PC-3 (cell line): ENCODE data around the gene ROR1. TPM values are rescaled to one million over a fixed set of nuclear protein-coding genes. Genes with fewer than 3 reads are reported as not detected.
A peak's percentile ranks its signal among the peaks of the same experiment; 100 is the strongest.

Experiments used
- ATAC-seq: fragments of 200-7000 bp; cut with Tn5 transposase; 2 replicates; pipeline ENCODE4 v1.9.1; 2020; ENCODE audit warnings: mild to moderate bottlenecking, moderate library complexity
- BruUV-seq: library from RNA; stranded (reverse); fragments of 400-500 nt; replicated peaks from 2 replicates; lab custom pipeline; 2021; lab: Mats Ljungman, UMichigan
- CTCF ChIA-PET: fragments of 300-600 bp; sonication (Branson Sonifier 250); formaldehyde crosslinking; loops from one replicate; lab custom pipeline; 2022; ENCODE audit warnings: antibody characterized with exemption; lab: Charles Lee
- POLR2A ChIA-PET: fragments of 300-600 bp; sonication (Branson Sonifier 250); formaldehyde crosslinking; loops from one replicate; lab custom pipeline; 2022; ENCODE audit warnings: antibody characterized with exemption; ENCODE audit not compliant: unreplicated experiment; lab: Charles Lee
- DNase-seq: peaks from one replicate; pipeline ENCODE4 v3.0.0-alpha.2; 2015
- H2AFZ ChIP-seq: fragments of 300-600 bp; sonication (generic); 2 replicates; pipeline ENCODE4 v1.6.0; 2016; ENCODE audit warnings: antibody characterized with exemption, low read length
- H3F3A ChIP-seq: fragments of 300-600 bp; sonication (generic); one replicate; pipeline ENCODE4 v1.6.0; 2017; ENCODE audit warnings: antibody characterized with exemption, low read length, control low read depth, mild to moderate bottlenecking; ENCODE audit not compliant: unreplicated experiment
- H3K27ac ChIP-seq: fragments of 300-600 bp; sonication (generic); 2 replicates; pipeline ENCODE4 v1.5.1; 2016; ENCODE audit warnings: mild to moderate bottlenecking, low read length
- H3K27me3 ChIP-seq: fragments of 300-600 bp; sonication (generic); 2 replicates; pipeline ENCODE4 v1.6.1; 2016; ENCODE audit warnings: low read length, mixed read lengths
- H3K36me3 ChIP-seq: fragments of 300-600 bp; sonication (generic); 2 replicates; pipeline ENCODE4 v1.6.1; 2016; ENCODE audit warnings: low read depth, mixed run types, low read length, mixed read lengths
- H3K4me1 ChIP-seq: fragments of 300-600 bp; sonication (generic); 2 replicates; pipeline ENCODE4 v1.5.1; 2016; ENCODE audit warnings: low read length; ENCODE audit not compliant: insufficient read depth
- H3K4me2 ChIP-seq: fragments of 300-600 bp; sonication (generic); 2 replicates; pipeline ENCODE4 v1.6.0; 2016; ENCODE audit warnings: low read length
- H3K4me3 ChIP-seq: fragments of 300-600 bp; sonication (generic); 2 replicates; pipeline ENCODE4 v1.5.1; 2016; ENCODE audit warnings: mild to moderate bottlenecking, low read length, mixed read lengths
- H3K79me2 ChIP-seq: fragments of 300-600 bp; sonication (generic); 2 replicates; pipeline ENCODE4 v1.6.1; 2017; ENCODE audit warnings: low read length, mixed read lengths
- H3K9ac ChIP-seq: fragments of 300-600 bp; sonication (generic); 2 replicates; pipeline ENCODE4 v1.6.0; 2016; ENCODE audit warnings: mild to moderate bottlenecking, low read length
- H3K9me2 ChIP-seq: fragments of 300-600 bp; sonication (generic); replicated peaks from 2 replicates; pipeline ENCODE4 v1.6.1; 2016; ENCODE audit warnings: mixed run types, low read length, mixed read lengths
- H3K9me3 ChIP-seq: fragments of 300-600 bp; sonication (generic); 2 replicates; pipeline ENCODE4 v1.6.1; 2016; ENCODE audit warnings: low read length, mixed read lengths
- H4K20me1 ChIP-seq: fragments of 300-600 bp; sonication (generic); 2 replicates; pipeline ENCODE4 v1.6.1; 2016; ENCODE audit warnings: low read length, mixed read lengths
- EZH2 ChIP-seq: fragments of 300-600 bp; sonication (generic); IDR thresholded peaks from one replicate; pipeline ENCODE4 v1.6.1; 2017; ENCODE audit warnings: antibody characterized with exemption, mild to moderate bottlenecking, low read length; ENCODE audit not compliant: unreplicated experiment
- EZH2phosphoT487 ChIP-seq: fragments of 300-600 bp; sonication (generic); IDR thresholded peaks from 2 replicates; pipeline ENCODE4 v1.6.1; 2018; ENCODE audit warnings: mild to moderate bottlenecking, antibody characterized with exemption, low read length, borderline replicate concordance
- intact Hi-C: fragments of 100-400 bp; cut with micrococcal nuclease; formaldehyde crosslinking; loops from 2 replicates; pipeline ENCODE4 v1.9.0; 2023
- total RNA-seq: library from RNA; depleted of rRNA; stranded (reverse); fragments of >200 nt; gene quantifications from 2 replicates; pipeline ENCODE4 v1.2.3, GENCODE V29; 2014
- TF ChIP-seq, protein P1 (sequence below): fragments of 300-600 bp; sonication (generic); conservative IDR thresholded peaks from 2 replicates; pipeline ENCODE4 v1.5.1; 2017; ENCODE audit warnings: antibody characterized with exemption, low read depth, mild to moderate bottlenecking, low read length

The ROR1 gene
- total RNA-seq, 1 experiment from 2014 or later, result 16.5 TPM

DNA sequence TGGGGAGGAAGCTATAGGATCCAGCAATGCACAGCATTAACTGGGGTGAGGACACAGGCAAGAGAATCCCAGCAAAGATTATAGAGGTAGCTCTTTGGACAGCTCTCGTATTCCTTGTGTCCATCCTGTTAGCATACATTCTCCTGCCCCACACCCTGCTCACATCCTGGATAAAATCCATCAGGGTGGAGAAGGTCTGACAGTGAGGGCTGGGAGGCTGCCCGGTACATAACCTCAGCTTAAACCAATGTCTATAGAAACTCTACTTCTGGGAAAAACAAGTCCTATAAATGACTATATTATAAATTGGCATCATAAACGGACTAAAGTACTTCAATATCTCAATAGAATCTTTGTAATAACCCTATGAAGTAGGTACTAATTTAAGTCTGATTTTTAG lies 392.8 kb downstream of the ROR1 start:
- CTCF ChIA-PET, result no interaction called here
- POLR2A ChIA-PET, result no interaction called here

DNA sequence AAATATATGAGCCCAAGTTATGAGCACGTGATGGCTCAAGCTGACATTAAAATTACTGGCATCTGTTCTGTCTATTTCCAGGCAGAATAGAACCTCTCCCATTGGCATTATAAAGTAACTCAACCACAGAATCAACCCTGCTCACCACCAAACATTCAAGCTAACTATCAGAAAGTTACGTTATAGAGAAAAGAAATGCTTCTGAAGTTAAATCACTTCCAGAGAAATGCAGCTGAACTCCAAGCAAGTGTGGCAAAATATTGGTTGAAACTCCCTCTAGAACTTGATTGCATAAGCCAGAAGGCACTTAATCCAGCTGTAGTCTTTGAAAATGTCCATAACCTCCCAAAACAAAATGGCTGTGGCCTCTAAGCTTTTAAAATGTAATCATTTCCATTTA lies 393.4 kb downstream of the ROR1 start:
- no peaks in the 10 kb centered on the region for H3K9me3 ChIP-seq
- POLR2A ChIA-PET, result no interaction called here
- H3K9me2 ChIP-seq, result no peaks in the 10 kb centered on the region
- H3K79me2 ChIP-seq, result no peaks in the 10 kb centered on the region
- H3K36me3 ChIP-seq, result no peaks in the 10 kb centered on the region
- intact Hi-C loops, result no loop called here
- BruUV-seq, result no TSS peak
- ATAC-seq, result no peak
- H3K27ac ChIP-seq, result no peak overlapping the region
- H3K4me1 ChIP-seq, result peaks cover 12% of the 10 kb centered on the region
- no peaks in the 10 kb centered on the region for H4K20me1 ChIP-seq
- H3K27me3 ChIP-seq, result no peaks in the 10 kb centered on the region
- no peak overlapping the region for H3K4me3 ChIP-seq
- TF ChIP-seq, protein P1, sequence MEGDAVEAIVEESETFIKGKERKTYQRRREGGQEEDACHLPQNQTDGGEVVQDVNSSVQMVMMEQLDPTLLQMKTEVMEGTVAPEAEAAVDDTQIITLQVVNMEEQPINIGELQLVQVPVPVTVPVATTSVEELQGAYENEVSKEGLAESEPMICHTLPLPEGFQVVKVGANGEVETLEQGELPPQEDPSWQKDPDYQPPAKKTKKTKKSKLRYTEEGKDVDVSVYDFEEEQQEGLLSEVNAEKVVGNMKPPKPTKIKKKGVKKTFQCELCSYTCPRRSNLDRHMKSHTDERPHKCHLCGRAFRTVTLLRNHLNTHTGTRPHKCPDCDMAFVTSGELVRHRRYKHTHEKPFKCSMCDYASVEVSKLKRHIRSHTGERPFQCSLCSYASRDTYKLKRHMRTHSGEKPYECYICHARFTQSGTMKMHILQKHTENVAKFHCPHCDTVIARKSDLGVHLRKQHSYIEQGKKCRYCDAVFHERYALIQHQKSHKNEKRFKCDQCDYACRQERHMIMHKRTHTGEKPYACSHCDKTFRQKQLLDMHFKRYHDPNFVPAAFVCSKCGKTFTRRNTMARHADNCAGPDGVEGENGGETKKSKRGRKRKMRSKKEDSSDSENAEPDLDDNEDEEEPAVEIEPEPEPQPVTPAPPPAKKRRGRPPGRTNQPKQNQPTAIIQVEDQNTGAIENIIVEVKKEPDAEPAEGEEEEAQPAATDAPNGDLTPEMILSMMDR, result no peak
- TF ChIP-seq EZH2phosphoT487, result no peak
- TF ChIP-seq EZH2, result no peak
- no peaks in the 10 kb centered on the region for H3F3A ChIP-seq
- CTCF ChIA-PET, result no interaction called here
- H2AFZ ChIP-seq, result no peak overlapping the region
- DNase-seq, result no peak
- H3K9ac ChIP-seq, result no peak overlapping the region
- H3K4me2 ChIP-seq, result no peak overlapping the region

More for the DNA sequence above, 392.8 kb downstream of the ROR1 start:
- Histone ChIP-seq H3F3A (no peaks in the 10 kb centered on the region), H3K9me3 (no peaks in the 10 kb centered on the region), H3K27me3 (no peaks in the 10 kb centered on the region), H3K79me2 (no peaks in the 10 kb centered on the region), H3K27ac (no peak overlapping the region), H3K9ac (no peak overlapping the region), H3K9me2 (no peaks in the 10 kb centered on the region), H3K4me2 (no peak overlapping the region), H4K20me1 (no peaks in the 10 kb centered on the region), H3K4me3 (no peak overlapping the region), H3K4me1 (peaks cover 7% of the 10 kb centered on the region), H3K36me3 (no peaks in the 10 kb centered on the region), H2AFZ (no peak overlapping the region)
- no peak for ATAC-seq
- TF ChIP-seq EZH2phosphoT487 (no peak), EZH2 (no peak)
- TF ChIP-seq, protein P1, result no peak
- BruUV-seq, result no TSS peak
- intact Hi-C loops, result no loop called here
- DNase-seq, result no peak

DNA sequence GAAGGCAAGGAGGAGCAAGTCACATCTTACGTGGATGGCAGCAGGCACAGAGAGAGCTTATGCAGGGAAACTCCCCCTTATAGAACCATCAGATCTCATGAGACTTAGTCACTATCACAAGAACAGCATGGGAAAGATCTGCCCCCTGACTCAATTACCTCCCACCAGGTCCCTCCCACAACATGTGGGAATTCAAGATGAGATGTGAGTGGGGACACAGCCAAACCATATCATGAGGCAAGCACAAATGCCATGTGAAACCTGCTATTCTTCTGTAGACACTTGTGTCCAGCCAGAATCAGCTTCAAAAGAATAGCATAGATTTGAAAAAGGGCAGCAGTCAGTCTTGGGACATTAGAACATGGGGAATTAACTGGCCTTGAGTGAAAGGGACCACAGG lies 397.4 kb downstream of the ROR1 start:
- no peak for TF ChIP-seq EZH2phosphoT487
- TF ChIP-seq, protein P1, result no peak
- no peak for TF ChIP-seq EZH2
- ChIA-PET CTCF (no interaction called here), POLR2A (interaction anchor here (0.5 kb wide), 1 partner anchor 172 kb away, joined by 3 read pairs; no protein-coding TSS in a partner anchor)
- peaks cover 31% of the 10 kb centered on the region for H3K4me1 ChIP-seq
- H3K79me2 ChIP-seq, result no peaks in the 10 kb centered on the region
- H3K9ac ChIP-seq, result peak overlapping the region; percentile 25; the same call in 1 of the 2 replicates
- H3K27ac ChIP-seq, result peak overlapping the region; percentile 92
- no peaks in the 10 kb centered on the region for H3K36me3 ChIP-seq
- H3K27me3 ChIP-seq, result no peaks in the 10 kb centered on the region
- peaks cover 7% of the 10 kb centered on the region for H3F3A ChIP-seq
- intact Hi-C loops, result loop anchor here (5.0 kb wide), 1 partner anchor 51 kb away; no protein-coding TSS in a partner anchor
- peak overlapping the region; percentile 77 for H3K4me2 ChIP-seq
- no peaks in the 10 kb centered on the region for H3K9me2 ChIP-seq
- peak overlapping the region; percentile 34; the same call in 1 of the 2 replicates for H3K4me3 ChIP-seq
- BruUV-seq, result no TSS peak
- DNase-seq, result no peak
- ATAC-seq, result no peak
- no peak overlapping the region for H2AFZ ChIP-seq
- H3K9me3 ChIP-seq, result no peaks in the 10 kb centered on the region
- H4K20me1 ChIP-seq, result no peaks in the 10 kb centered on the region
